Measurements from ENCODE around the gene H2BW2.
"Not testable (repeated sequence)": the region's sequence is repeated elsewhere in the genome, so short reads cannot be mapped to it uniquely, and the experiment has no call there.

H2BW2 gene

DNA sequence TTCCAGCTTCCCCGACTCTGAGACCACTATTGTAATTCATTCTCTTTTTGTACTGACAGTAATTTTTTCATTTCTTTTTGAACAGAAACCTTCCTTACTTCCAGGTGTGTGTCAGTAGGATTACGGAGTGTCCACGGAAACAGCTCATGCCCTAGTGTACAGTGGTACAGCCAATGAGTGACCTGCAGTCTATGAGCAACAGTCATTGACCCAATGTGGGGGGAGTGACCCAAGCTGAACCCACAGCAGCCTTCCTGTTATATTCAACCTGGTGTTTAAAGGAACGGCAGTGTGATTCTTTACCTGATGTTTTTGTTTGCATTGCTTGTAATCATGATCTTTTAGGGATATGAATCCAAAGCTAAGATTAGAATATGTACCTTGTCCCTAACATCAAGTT, 1.2 kb downstream of the H2BW2 start:
- no peak for DNase-seq (ENCODE audit: low read depth)
- TF ChIP-seq, protein P1, sequence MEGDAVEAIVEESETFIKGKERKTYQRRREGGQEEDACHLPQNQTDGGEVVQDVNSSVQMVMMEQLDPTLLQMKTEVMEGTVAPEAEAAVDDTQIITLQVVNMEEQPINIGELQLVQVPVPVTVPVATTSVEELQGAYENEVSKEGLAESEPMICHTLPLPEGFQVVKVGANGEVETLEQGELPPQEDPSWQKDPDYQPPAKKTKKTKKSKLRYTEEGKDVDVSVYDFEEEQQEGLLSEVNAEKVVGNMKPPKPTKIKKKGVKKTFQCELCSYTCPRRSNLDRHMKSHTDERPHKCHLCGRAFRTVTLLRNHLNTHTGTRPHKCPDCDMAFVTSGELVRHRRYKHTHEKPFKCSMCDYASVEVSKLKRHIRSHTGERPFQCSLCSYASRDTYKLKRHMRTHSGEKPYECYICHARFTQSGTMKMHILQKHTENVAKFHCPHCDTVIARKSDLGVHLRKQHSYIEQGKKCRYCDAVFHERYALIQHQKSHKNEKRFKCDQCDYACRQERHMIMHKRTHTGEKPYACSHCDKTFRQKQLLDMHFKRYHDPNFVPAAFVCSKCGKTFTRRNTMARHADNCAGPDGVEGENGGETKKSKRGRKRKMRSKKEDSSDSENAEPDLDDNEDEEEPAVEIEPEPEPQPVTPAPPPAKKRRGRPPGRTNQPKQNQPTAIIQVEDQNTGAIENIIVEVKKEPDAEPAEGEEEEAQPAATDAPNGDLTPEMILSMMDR (IDR thresholded peaks at IDR 0.05; ENCODE audit: control insufficient read depth, insufficient read depth, low read depth, low read length, missing control alignments) = no peak
- no peak overlapping the region for H3K4me3 ChIP-seq (ENCODE audit: control insufficient read depth, low read depth, low read length)

DNA sequence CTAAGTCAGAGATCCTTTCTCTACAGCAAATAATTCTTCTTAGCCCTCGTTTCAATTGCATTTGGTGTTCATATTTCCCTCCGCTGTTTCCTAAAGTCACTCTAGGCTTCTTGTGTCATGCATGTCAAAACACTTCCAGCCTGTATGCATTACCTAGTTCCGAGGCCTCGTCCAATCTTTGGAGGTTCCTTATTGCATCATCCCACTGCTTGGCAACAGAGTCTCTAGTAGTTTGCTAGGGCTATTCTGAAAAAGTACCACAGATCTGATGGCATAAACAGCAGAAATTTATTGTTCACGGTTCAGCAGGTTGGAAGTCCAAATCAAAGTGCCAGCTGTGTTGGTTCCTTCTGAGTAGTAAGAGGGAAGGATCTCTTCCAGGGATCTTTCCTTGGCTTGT, 5.9 kb downstream of the H2BW2 start:
- no peak for DNase-seq (ENCODE audit: low read depth)
- TF ChIP-seq, protein P1 (IDR thresholded peaks at IDR 0.05; ENCODE audit: control insufficient read depth, insufficient read depth, low read depth, low read length, missing control alignments) = no peak
- no peak overlapping the region for H3K4me3 ChIP-seq (ENCODE audit: control insufficient read depth, low read depth, low read length)

DNA sequence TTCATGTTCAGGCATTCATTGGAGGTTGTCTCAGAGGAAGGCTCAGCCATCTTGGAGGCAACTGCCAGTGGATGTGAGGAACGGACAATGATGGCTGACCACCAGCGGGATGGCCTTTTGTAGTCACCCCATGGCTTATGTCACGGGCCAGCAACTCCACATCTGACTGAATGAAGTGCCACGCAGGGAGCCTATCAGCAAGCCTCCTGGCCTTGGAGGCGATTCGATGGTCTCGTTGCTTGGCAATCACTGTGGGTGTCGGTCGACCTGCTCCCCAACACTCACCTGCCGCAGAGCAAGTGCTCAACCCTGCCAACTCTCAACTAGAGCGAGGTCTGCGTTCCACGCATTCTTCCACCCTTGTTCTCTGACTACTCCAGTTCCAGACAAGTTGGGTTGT, 7.4 kb downstream of the H2BW2 start:
- no peak for DNase-seq (ENCODE audit: low read depth)
- TF ChIP-seq, protein P1 (IDR thresholded peaks at IDR 0.05; ENCODE audit: control insufficient read depth, insufficient read depth, low read depth, low read length, missing control alignments) = no peak
- H3K4me3 ChIP-seq (ENCODE audit: control insufficient read depth, low read depth, low read length) = no peak overlapping the region

DNA sequence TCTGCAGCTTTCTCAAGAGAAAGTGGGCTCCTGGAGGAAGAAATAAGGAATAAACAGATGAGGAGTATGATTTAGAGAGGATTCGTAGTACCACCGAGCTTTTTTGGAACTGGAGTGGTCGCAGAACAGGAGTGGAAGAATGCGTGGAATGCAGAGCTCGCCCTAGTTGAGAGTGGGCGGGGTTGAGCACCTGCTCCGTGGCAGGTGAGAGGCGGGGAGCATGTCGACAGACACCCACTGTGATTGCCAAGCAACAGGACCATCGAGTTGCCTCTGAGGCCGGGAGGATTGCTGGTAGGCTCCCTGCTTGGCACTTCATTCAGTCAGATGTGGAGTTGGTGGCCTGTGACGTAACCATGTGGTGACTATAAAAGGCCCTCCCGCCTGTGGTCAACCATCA, 15.2 kb downstream of the H2BW2 start:
- not testable (repeated sequence) for DNase-seq (ENCODE audit: low read depth); H3K4me3 ChIP-seq (ENCODE audit: control insufficient read depth, low read depth, low read length)

DNA sequence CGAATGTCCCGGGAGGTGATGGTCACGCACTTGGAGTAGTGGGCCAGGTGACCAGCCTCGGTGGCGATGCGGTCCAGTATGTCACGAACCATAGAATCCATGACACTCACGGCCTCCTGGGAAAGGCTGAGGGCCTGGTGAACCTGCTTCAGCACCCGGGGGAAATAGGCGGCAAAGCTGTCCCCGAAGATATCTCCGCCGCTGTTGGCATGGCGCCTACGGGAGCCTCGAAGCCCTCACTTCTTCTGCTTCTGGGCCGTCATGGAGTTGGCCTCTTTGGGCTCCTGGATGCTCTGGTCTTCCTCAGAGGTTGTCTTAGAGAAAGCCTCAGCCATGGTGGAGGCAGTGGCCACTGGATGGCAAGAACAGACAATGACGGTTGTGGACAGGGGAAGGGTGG, 22.9 kb downstream of the H2BW2 start:
- H3K4me3 ChIP-seq (ENCODE audit: control insufficient read depth, low read depth, low read length); DNase-seq (ENCODE audit: low read depth): not testable (repeated sequence)

DNA sequence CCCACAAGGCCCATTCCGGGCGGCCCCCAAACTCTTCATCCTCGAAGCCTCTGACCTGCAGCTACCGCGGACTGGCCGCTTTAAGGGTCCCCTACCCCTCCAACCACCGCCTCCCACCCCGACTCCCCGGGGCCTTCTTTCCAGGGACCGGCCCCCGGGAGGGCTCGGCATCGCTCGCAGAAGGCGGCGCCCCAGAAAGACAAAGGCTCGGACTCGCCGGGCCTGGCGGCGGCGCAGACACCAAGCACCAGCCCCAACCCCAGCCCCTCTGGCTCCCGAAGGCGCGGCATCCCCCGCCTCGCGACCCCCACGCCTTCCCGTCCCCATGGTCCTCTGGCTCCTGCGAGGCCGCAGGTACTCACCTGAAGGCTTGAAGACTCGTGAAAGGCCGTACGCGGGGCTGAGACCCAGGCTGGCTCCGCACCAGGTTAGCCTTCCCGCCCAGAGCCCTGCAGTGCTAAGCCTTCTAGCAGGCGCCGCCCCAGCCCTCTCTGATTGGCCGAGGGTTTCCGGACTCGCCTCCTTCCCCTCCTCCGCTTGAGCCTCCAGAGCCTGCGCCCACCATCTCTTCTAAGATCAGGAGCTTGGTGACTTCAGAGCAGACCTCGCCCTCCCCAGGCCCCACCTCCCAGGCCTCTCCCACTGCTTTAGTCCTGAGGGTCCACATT, 36.2 kb downstream of the H2BW2 start, which contains the start of gene TMSB15C:
Gene TMSB15C (minus strand): TSS at position 459 of the 668 bp plus-strand sequence.
- not testable (repeated sequence) for DNase-seq (ENCODE audit: low read depth); H3K4me3 ChIP-seq (ENCODE audit: control insufficient read depth, low read depth, low read length)

DNA sequence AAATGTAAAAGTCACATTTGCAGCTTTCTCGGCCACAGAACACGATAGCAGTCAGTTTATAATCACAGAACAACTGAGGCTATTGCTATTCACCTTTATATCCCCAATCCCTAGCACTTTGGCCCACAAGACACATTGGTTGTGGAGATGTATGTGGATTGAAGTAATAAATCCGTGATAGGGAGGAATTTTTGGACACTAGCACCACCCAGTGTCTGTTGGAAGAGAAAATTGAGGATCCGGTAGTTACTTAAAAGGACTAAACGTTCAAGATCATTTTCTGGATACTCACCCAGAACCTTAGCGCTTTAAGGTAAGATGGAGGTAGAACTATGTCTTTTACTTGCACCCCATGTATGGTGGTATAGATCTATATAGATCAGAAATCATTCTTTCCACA, 38.1 kb downstream of the H2BW2 start:
- DNase-seq (ENCODE audit: low read depth); H3K4me3 ChIP-seq (ENCODE audit: control insufficient read depth, low read depth, low read length): not testable (repeated sequence)

DNA sequence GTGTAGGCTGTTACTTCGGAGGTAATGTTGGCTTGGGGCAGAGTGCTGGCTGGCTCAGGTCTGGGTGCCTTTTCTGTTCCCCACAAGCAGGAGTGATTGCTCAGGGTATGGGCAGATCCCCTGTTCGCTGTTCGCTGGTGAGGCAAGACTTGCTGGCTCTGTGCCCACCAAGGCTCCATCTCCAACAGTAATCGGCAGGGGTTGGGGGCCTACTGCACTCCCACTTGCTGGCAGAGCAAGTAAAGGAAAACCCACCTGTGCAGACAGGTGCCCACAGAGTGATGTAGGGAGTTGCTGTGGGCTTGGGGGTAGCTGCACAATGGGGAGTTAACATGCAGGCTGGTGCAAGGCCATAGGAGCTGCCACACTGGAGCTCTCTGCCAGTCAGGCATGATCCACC, 44.3 kb downstream of the H2BW2 start:
- no peak for DNase-seq (ENCODE audit: low read depth)
- no peak overlapping the region for H3K4me3 ChIP-seq (ENCODE audit: control insufficient read depth, low read depth, low read length)
- TF ChIP-seq, protein P1 (IDR thresholded peaks at IDR 0.05; ENCODE audit: control insufficient read depth, insufficient read depth, low read depth, low read length, missing control alignments) = no peak

DNA sequence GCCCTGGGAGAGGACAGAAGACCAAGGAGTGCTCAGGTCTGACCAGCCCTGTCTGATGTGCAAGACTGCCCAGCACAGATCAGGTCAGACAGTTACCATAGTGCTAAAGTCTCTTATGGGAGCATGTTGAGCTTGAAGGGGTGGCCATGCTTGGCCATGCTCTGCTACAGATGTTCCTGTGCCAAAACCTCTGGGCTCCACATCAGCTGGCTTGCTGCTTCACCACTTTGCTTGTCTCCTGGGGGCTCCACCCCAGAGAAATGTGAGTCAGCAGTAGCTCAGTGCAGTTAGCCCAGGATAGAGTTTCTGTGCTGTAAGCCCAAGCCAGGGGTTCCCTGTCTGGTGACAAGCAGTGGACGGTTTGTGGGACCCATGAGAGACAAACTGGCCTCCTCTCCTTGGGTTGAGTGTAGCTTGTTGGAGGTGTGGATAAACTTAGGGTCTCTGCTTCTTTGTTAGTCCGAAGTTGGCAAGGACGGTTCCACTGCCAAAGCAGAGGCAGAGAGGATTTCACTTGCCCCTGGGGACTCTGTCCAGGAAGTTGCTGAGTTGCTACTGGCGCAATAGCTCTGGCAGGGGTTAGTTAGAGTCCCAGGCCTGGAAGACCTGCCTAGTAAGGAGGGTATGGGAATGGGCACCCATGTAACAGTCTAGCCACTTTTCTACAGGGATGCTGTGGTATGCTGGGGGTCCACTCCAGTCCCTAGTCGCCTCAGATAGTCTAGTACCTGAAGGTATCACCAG, 45.0 kb downstream of the H2BW2 start:
- TF ChIP-seq, protein P1 (IDR thresholded peaks at IDR 0.05; ENCODE audit: control insufficient read depth, insufficient read depth, low read depth, low read length, missing control alignments) = no peak
- no peak for DNase-seq (ENCODE audit: low read depth)
- no peak overlapping the region for H3K4me3 ChIP-seq (ENCODE audit: control insufficient read depth, low read depth, low read length)
